HepG2 (cell line): ENCODE measurements around the gene TBCB. TPM values are rescaled to one million over a fixed set of nuclear protein-coding genes. Genes with fewer than 3 reads are reported as not detected.

Source experiments
- ATAC-seq: fragments of 200-7000 bp; cut with Tn5 transposase; 3 replicates; pipeline ENCODE4 v1.9.1; 2020; ENCODE audit warnings: mild to moderate bottlenecking, moderate library complexity
- BruUV-seq: library from RNA; stranded (reverse); fragments of 400-500 nt; replicated peaks from 2 replicates; lab custom pipeline; 2021; lab: Mats Ljungman, UMichigan
- CTCF ChIA-PET: fragments of 300-600 bp; formaldehyde crosslinking; extraction: SDS; loops from one replicate; lab custom pipeline; 2021; ENCODE audit warnings: low total read pairs, inconsistent platforms, low intra/inter-chr PET ratio; lab: Yijun Ruan, JAX
- POLR2A ChIA-PET: fragments of 350-600 bp; sonication (Branson Sonifier 250); formaldehyde crosslinking; loops from one replicate; lab custom pipeline; 2020; ENCODE audit warnings: antibody characterized with exemption, inconsistent platforms; lab: Yijun Ruan, JAX
- DNase-seq: peaks from one replicate; pipeline ENCODE4 v3.0.0-alpha.2; 2015; ENCODE audit warnings: low spot score
- FAIRE-seq: peaks from 3 replicates; lab custom pipeline; 2011; peaks lifted over from hg19 to GRCh38; lab: Jason Lieb, UNC
- H2AFZ ChIP-seq: one replicate; pipeline ENCODE4 v1.6.1; 2011; ENCODE audit warnings: low read length, inconsistent platforms
- H3K27ac ChIP-seq: fragments of 300-600 bp; 3 replicates; pipeline ENCODE4 v1.8.0; 2011; ENCODE audit warnings: mixed run types, mild to moderate bottlenecking, mixed read lengths, low read length, inconsistent platforms; ENCODE audit not compliant: insufficient read depth; ENCODE audit errors: extremely low read length
- H3K27me3 ChIP-seq, 2 experiments: fragments of 200-600 bp in 1 of 2; 2 replicates in 1 of 2; 3 replicates in 1 of 2; pipeline versions ENCODE4 v1.6.0 to v1.8.0; 2011; ENCODE audit warnings: low read length in 2 of 2, mild to moderate bottlenecking in 2 of 2, moderate library complexity in 2 of 2, inconsistent platforms in 1 of 2; ENCODE audit not compliant: insufficient read depth in 2 of 2, control insufficient read depth in 1 of 2
- H3K36me3 ChIP-seq, 2 experiments: fragments of 200-600 bp in 1 of 2; replicated peaks in 1 of 2; 2 replicates in 1 of 2; 3 replicates in 1 of 2; pipeline versions ENCODE4 v1.5.1 to v1.8.0; 2011; ENCODE audit warnings: low read length in 2 of 2, inconsistent platforms in 1 of 2; ENCODE audit not compliant: insufficient read depth in 2 of 2, control insufficient read depth in 1 of 2
- H3K4me1 ChIP-seq: 2 replicates; pipeline ENCODE4 v1.5.1; 2012; ENCODE audit warnings: low read length, inconsistent platforms; ENCODE audit not compliant: insufficient read depth
- H3K4me2 ChIP-seq: 2 replicates; pipeline ENCODE4 v1.6.0; 2011; ENCODE audit warnings: low read depth, low read length, inconsistent platforms
- H3K4me3 ChIP-seq, 3 experiments: fragments of 200-600 bp in 1 of 3; sonication (generic), shearing (Covaris generic) in 1 of 3; replicated peaks in 1 of 3; 2 replicates each; pipeline ENCODE4 v1.5.1; 2011 to 2016; ENCODE audit warnings: low read length in 3 of 3, inconsistent platforms in 2 of 3, low read depth in 2 of 3, mild to moderate bottlenecking in 2 of 3, control low read depth in 1 of 3, mixed read lengths in 1 of 3; ENCODE audit not compliant: insufficient read depth in 1 of 3
- H3K79me2 ChIP-seq: one replicate; pipeline ENCODE4 v1.6.1; 2011; ENCODE audit warnings: low read length, inconsistent platforms; ENCODE audit not compliant: insufficient read depth
- H3K9ac ChIP-seq: 2 replicates; pipeline ENCODE4 v1.6.0; 2011; ENCODE audit warnings: mild to moderate bottlenecking, low read depth, low read length, inconsistent platforms; ENCODE audit not compliant: insufficient read depth
- H3K9me3 ChIP-seq: 2 replicates; pipeline ENCODE4 v1.5.1; 2012; ENCODE audit warnings: mild to moderate bottlenecking, low read length
- H4K20me1 ChIP-seq: 2 replicates; pipeline ENCODE4 v1.6.0; 2011; ENCODE audit warnings: inconsistent platforms, mild to moderate bottlenecking, low read length, moderate library complexity; ENCODE audit not compliant: insufficient read depth
- AKAP8 ChIP-seq: sonication (generic); formaldehyde crosslinking; IDR thresholded peaks from 2 replicates; pipeline ENCODE4 v1.5.1; 2020; ENCODE audit warnings: mild to moderate bottlenecking, missing genetic modification reagents
- HNRNPH1 ChIP-seq: fragments of 200-400 bp; formaldehyde crosslinking; optimal IDR thresholded peaks from 2 replicates; pipeline ENCODE3; 2017; ENCODE audit warnings: mild to moderate bottlenecking, low read depth, low read length
- HOXA5 ChIP-seq: sonication (generic); formaldehyde crosslinking; IDR thresholded peaks from 2 replicates; pipeline ENCODE4 v1.4.0; 2020; ENCODE audit warnings: missing genetic modification reagents
- HOXD1 ChIP-seq: sonication (generic); formaldehyde crosslinking; IDR thresholded peaks from 2 replicates; pipeline ENCODE4 v1.5.0; 2020; ENCODE audit warnings: missing genetic modification reagents
- MEIS1 ChIP-seq: sonication (generic); formaldehyde crosslinking; IDR thresholded peaks from 2 replicates; pipeline ENCODE4 v1.9.0; 2021; ENCODE audit warnings: mild to moderate bottlenecking, missing genetic modification reagents, moderate library complexity, borderline replicate concordance
- MEIS2 ChIP-seq: sonication (generic); formaldehyde crosslinking; IDR thresholded peaks from 2 replicates; pipeline ENCODE4 v1.9.0; 2021; ENCODE audit warnings: mild to moderate bottlenecking, missing genetic modification reagents
- PBX2 ChIP-seq: IDR thresholded peaks from 2 replicates; pipeline ENCODE4 v1.6.1; 2016; ENCODE audit warnings: control low read depth
- REST ChIP-seq, 2 experiments: IDR thresholded peaks; 2 replicates each; pipeline ENCODE4 v1.6.1; 2011 to 2012; ENCODE audit warnings: low read length in 2 of 2, borderline replicate concordance in 1 of 2, low read depth in 1 of 2, mild to moderate bottlenecking in 1 of 2, moderate library complexity in 1 of 2
- RFX5 ChIP-seq: IDR thresholded peaks from 2 replicates; pipeline ENCODE4 v1.6.1; 2011; ENCODE audit warnings: low read depth, low read length, improper control_type of control experiment
- THAP7 ChIP-seq: sonication (generic); formaldehyde crosslinking; IDR thresholded peaks from 2 replicates; pipeline ENCODE4 v1.8.1; 2023; ENCODE audit warnings: mild to moderate bottlenecking, missing genetic modification reagents
- ZNF121 ChIP-seq: sonication (generic); formaldehyde crosslinking; IDR thresholded peaks from 2 replicates; pipeline ENCODE4 v1.5.0; 2020; ENCODE audit warnings: mild to moderate bottlenecking, missing genetic modification reagents
- WGBS: methylation state at CpG from one replicate; pipeline ENCODE4 v1.1.6; 2017; ENCODE audit warnings: low lambda C conversion rate; 5-methylcytosine and 5-hydroxymethylcytosine counted together
- in situ Hi-C: cut with HindIII; loops from 2 replicates; pipeline ENCODE4 v1.10.0; 2017; ENCODE audit warnings: low pct_unique_long_range_greater_than_20kb; ENCODE audit not compliant: extremely low pct_ligation_motif_present
- intact Hi-C: fragments of 100-400 bp; cut with micrococcal nuclease; formaldehyde crosslinking; loops from one replicate; pipeline ENCODE4 v1.10.0; 2022; ENCODE audit not compliant: unreplicated experiment
- polyA plus RNA-seq, 8 experiments: library from polyadenylated mRNA; depleted of rRNA in 3 of 8; stranded (reverse) in 7 of 8; unstranded in 1 of 8; fragments of >200 nt; fragmentation: Illumina TruSeq in 4 of 8; extraction: Trizol in 4 of 8; gene quantifications; 2 replicates each; pipeline versions ENCODE4 v1.2.1 to v1.2.3, GENCODE V29; 2011 to 2016; ENCODE audit warnings: low read depth in 4 of 8, missing spikeins in 1 of 8, mixed read lengths in 1 of 8; ENCODE audit not compliant: insufficient read depth in 1 of 8
- total RNA-seq, 5 experiments: library from RNA; depleted of rRNA; stranded (reverse); fragments of >200 nt; fragmentation: Illumina TruSeq; extraction: Trizol; gene quantifications; 2 replicates each; pipeline ENCODE4 v1.2.3, GENCODE V29; 2016; ENCODE audit warnings: low read depth in 1 of 5

The TBCB gene
- total and polyA plus RNA-seq, 2 of the 13 experiments (the other 11 are each of a cell fraction or from before 2014, with no cell fraction given), result 271 to 276 TPM

- H2AFZ ChIP-seq, result no peak overlapping the region
- intact Hi-C loops (no loop called here), in situ Hi-C loops (no loop called here)
- no peaks in the 10 kb centered on the region for H3K4me1 ChIP-seq
- H3K9ac ChIP-seq, result no peak overlapping the region
- no peak overlapping the region for H3K27ac ChIP-seq
- H3K4me3 ChIP-seq, result no peak overlapping the region
- ChIA-PET CTCF (no interaction called here), POLR2A (no interaction called here)
- H3K4me2 ChIP-seq, result no peak overlapping the region
- no peaks in the 10 kb centered on the region for H4K20me1 ChIP-seq
- ATAC-seq (no peak), DNase-seq (no peak), FAIRE-seq (no peak)
- no TSS peak for BruUV-seq
- H3K79me2 ChIP-seq, result peaks cover 2% of the 10 kb centered on the region
- H3K36me3 ChIP-seq, result peaks cover 14 to 48% of the 10 kb centered on the region in 2 experiments
- H3K9me3 ChIP-seq, result no peaks in the 10 kb centered on the region
- no peaks in the 10 kb centered on the region for H3K27me3 ChIP-seq
- 97% methylated on average over 5 of the region's 8 CpGs for WGBS
- no peak for TF ChIP-seq THAP7
- no peak for TF ChIP-seq HNRNPH1
- TF ChIP-seq, all 625 proteins: peak for 0
These were observed 43.2 kb upstream of the TBCB start for GRCh38 chr19:36072081-36072480.

GRCh38 chr19:36073121-36073876 lies 42.0 kb upstream of the TBCB start:
- Histone ChIP-seq H3K36me3 (peaks cover 7 to 38% of the 10 kb centered on the region in 2 experiments), H3K9ac (no peak overlapping the region), H3K9me3 (no peaks in the 10 kb centered on the region), H3K4me3 (no peak overlapping the region), H2AFZ (no peak overlapping the region), H3K79me2 (peaks cover 2% of the 10 kb centered on the region), H3K4me1 (no peaks in the 10 kb centered on the region), H3K27me3 (no peaks in the 10 kb centered on the region), H3K27ac (no peak overlapping the region), H3K4me2 (no peak overlapping the region), H4K20me1 (no peaks in the 10 kb centered on the region)
- ATAC-seq (no peak), FAIRE-seq (no peak), DNase-seq (no peak)
- intact Hi-C loops, result no loop called here
- in situ Hi-C loops, result no loop called here
- CTCF ChIA-PET, result no interaction called here
- WGBS, result 89% methylated on average over 7 of the region's 10 CpGs
- POLR2A ChIA-PET, result no interaction called here
- TF ChIP-seq HOXA5 (CRISPR knock-in tag), result peak; percentile 99
- TF ChIP-seq ZNF121 (CRISPR knock-in tag), result no peak
- TF ChIP-seq MEIS1 (CRISPR knock-in tag), result peak; percentile 92; the same call in 1 of the 2 replicates
- 0 out of 2 replicates have a peak, but pooled peaks have one; percentile 41 for TF ChIP-seq RFX5
- TF ChIP-seq REST (IDR thresholded peaks at IDR 0.05; ENCODE audit: borderline replicate concordance in 1 of 2, low read depth in 1 of 2, low read length in 2 of 2), result peak in 1 of 2 experiments; percentile 69; a peak in 1 of 4 replicates
- peak; percentile 53; the same call in 1 of the 2 replicates for TF ChIP-seq PBX2 (CRISPR knock-in tag)
- TF ChIP-seq AKAP8 (CRISPR knock-in tag), result no peak
- TF ChIP-seq HOXD1 (CRISPR knock-in tag), result peak; percentile 100
- peak; percentile 98 for TF ChIP-seq MEIS2 (CRISPR knock-in tag)
- no TSS peak for BruUV-seq
